Mucosa of descending colon (tissue), 3 donors: ENCODE results near the gene DUSP19. TPM values are rescaled to one million over a fixed set of nuclear protein-coding genes. Genes with fewer than 3 reads are reported as not detected.
"Not testable (repeated sequence)": the region's sequence is repeated elsewhere in the genome, so short reads cannot be mapped to it uniquely, and the experiment has no call there.

Experiments used
- ATAC-seq: fragments of 200-7000 bp; cut with Tn5 transposase; one replicate; pipeline ENCODE4 v1.9.1; 2020; ENCODE audit warnings: mild to moderate bottlenecking, moderate library complexity
- DNase-seq, 3 donors: peaks; one replicate each; pipeline ENCODE4 v3.0.0-alpha.2; 2020
- H3K36me3 ChIP-seq: fragments of 200-600 bp; one replicate; pipeline ENCODE4 v1.8.0; 2021; ENCODE audit warnings: low read depth, mild to moderate bottlenecking
- H3K4me1 ChIP-seq: fragments of 200-600 bp; one replicate; pipeline ENCODE4 v1.8.0; 2021; ENCODE audit warnings: low read depth, mild to moderate bottlenecking
- H3K4me3 ChIP-seq: fragments of 200-600 bp; one replicate; pipeline ENCODE4 v1.8.0; 2021; ENCODE audit warnings: mild to moderate bottlenecking
- H3K9me3 ChIP-seq: fragments of 200-600 bp; one replicate; pipeline ENCODE4 v1.8.0; 2021; ENCODE audit warnings: mild to moderate bottlenecking
- CTCF ChIP-seq: fragments of 200-600 bp; IDR thresholded peaks from one replicate; pipeline ENCODE4 v1.8.0; 2022; ENCODE audit warnings: antibody characterized with exemption, mild to moderate bottlenecking
- intact Hi-C, 2 donors: fragments of 100-400 bp; cut with DNase I in 1 of 2; cut with micrococcal nuclease in 1 of 2; formaldehyde crosslinking; loops; one replicate each; pipeline versions ENCODE4 v1.11.0 to v1.11.1; 2022; cut with DNase I, micrococcal nuclease
- total RNA-seq, 3 donors: library from RNA; stranded (reverse); fragmentation: NEBNext Ultra II Directional in 2 of 3; extraction: Animal tissue kit (Norgen Biotek cat#: 25700) in 2 of 3; gene quantifications; one replicate each; pipeline versions ENCODE4 v1.2.1 to v1.2.4, GENCODE V29; 2021 to 2023
- donor health status: DM: no; HTN: no; CAD: no; lungs with moderate emphysema.
- donor health status: DM: no; HTN: no; CAD: no.
- donor health status: DM: no; HTN: yes; CAD: no.

Gene DUSP19
- total RNA-seq, 3 donors from 2014 or later, result 1.5 to 9.3 (median 2.8) TPM

GRCh38 chr2:183040604-183041003, 37.9 kb upstream of the DUSP19 start:
- intact Hi-C loops, result no loop called here
- DNase-seq, result no peak
- no peak for ATAC-seq

GRCh38 chr2:183043580-183043979, 35.0 kb upstream of the DUSP19 start:
- H3K36me3 ChIP-seq, ATAC-seq, intact Hi-C loops, H3K4me3 ChIP-seq, DNase-seq, H3K4me1 ChIP-seq, H3K9me3 ChIP-seq: not testable (repeated sequence)

More at GRCh38 chr2:183040604-183041003, 37.9 kb upstream of the DUSP19 start:
- H3K36me3 ChIP-seq, result no peaks in the 10 kb centered on the region
- no peak overlapping the region for H3K4me3 ChIP-seq
- H3K9me3 ChIP-seq, result no peaks in the 10 kb centered on the region
- peaks cover 17% of the 10 kb centered on the region for H3K4me1 ChIP-seq
- TF ChIP-seq CTCF, result no peak

- H3K9me3 ChIP-seq, H3K4me3 ChIP-seq, ATAC-seq, H3K36me3 ChIP-seq, intact Hi-C loops, DNase-seq, H3K4me1 ChIP-seq: not testable (repeated sequence)
These were observed 30.9 kb upstream of the DUSP19 start for GRCh38 chr2:183047486-183048125.

- ATAC-seq (no peak), DNase-seq (no peak)
- TF ChIP-seq CTCF, result no peak
- H3K9me3 ChIP-seq, result no peaks in the 10 kb centered on the region
- intact Hi-C loops, result no loop called here
- no peaks in the 10 kb centered on the region for H3K36me3 ChIP-seq
- no peak overlapping the region for H3K4me3 ChIP-seq
- no peaks in the 10 kb centered on the region for H3K4me1 ChIP-seq
These were observed 29.1 kb upstream of the DUSP19 start for GRCh38 chr2:183049420-183049819.

GRCh38 chr2:183057333-183057985, 21.1 kb upstream of the DUSP19 start:
- H3K9me3 ChIP-seq, result no peaks in the 10 kb centered on the region
- no peak for TF ChIP-seq CTCF
- DNase-seq, result no peak
- H3K36me3 ChIP-seq, result no peaks in the 10 kb centered on the region
- no peak for ATAC-seq
- intact Hi-C loops, result no loop called here
- H3K4me1 ChIP-seq, result peaks cover 4% of the 10 kb centered on the region
- H3K4me3 ChIP-seq, result no peak overlapping the region

- no peaks in the 10 kb centered on the region for H3K36me3 ChIP-seq
- intact Hi-C loops, result no loop called here
- no peak for TF ChIP-seq CTCF
- DNase-seq (no peak), ATAC-seq (no peak)
- H3K9me3 ChIP-seq, result no peaks in the 10 kb centered on the region
- H3K4me1 ChIP-seq, result peaks cover 4% of the 10 kb centered on the region
- H3K4me3 ChIP-seq, result no peak overlapping the region
These were observed 19.0 kb upstream of the DUSP19 start for GRCh38 chr2:183059561-183059960.
